H54 (cell line): Measurements from ENCODE around the gene CFLAR.

Source experiments
- DNase-seq: peaks from one replicate; pipeline ENCODE4 v3.0.0; 2011; ENCODE audit warnings: low spot score, mixed read lengths; ENCODE audit not compliant: insufficient read length
- FAIRE-seq: peaks from 3 replicates; lab custom pipeline; 2011; peaks lifted over from hg19 to GRCh38; lab: Jason Lieb, UNC
- POLR2A ChIP-seq: IDR thresholded peaks from 2 replicates; pipeline ENCODE4 v1.6.1; 2011; ENCODE audit warnings: low read depth, mild to moderate bottlenecking, low read length

CFLAR gene

GRCh38 chr2:201116115-201116958, at the start of gene CFLAR:
Gene CFLAR, plus strand, starts transcription at chr2:201116164. Its CDS starts 13,702 bp downstream, at chr2:201129866.
- DNase-seq (peak; percentile 61), FAIRE-seq (no peak)

GRCh38 chr2:201070948-201071478, 45.0 kb upstream of the CFLAR start:
- no peak for DNase-seq
- TF ChIP-seq POLR2A = no peak
- FAIRE-seq = no peak

More at GRCh38 chr2:201116115-201116958, at the start of gene CFLAR:
- peak; percentile 45; the same call in 1 of the 2 replicates for TF ChIP-seq POLR2A

GRCh38 chr2:201071479-201072200, 44.3 kb upstream of the CFLAR start, which contains the start of the genes HYCC2 and NDUFB3:
Gene HYCC2, minus strand, starts transcription at chr2:201071671. Its CDS starts 47,662 bp downstream, at chr2:201024009.
Gene NDUFB3, plus strand, starts transcription at chr2:201072001. Its CDS starts 6,882 bp downstream, at chr2:201078883.
- DNase-seq = peak; percentile 81
- peak; percentile 97 for FAIRE-seq
- TF ChIP-seq POLR2A = peak; percentile 78

- FAIRE-seq (no peak), DNase-seq (no peak)
- TF ChIP-seq POLR2A = no peak
Observed at GRCh38 chr2:201072201-201072530, 43.8 kb upstream of the CFLAR start.

GRCh38 chr2:201073071-201073470, 42.9 kb upstream of the CFLAR start:
- DNase-seq (no peak), FAIRE-seq (no peak)
- TF ChIP-seq POLR2A = no peak

GRCh38 chr2:201074996-201075395, 41.0 kb upstream of the CFLAR start:
- FAIRE-seq (no peak), DNase-seq (no peak)
- no peak for TF ChIP-seq POLR2A

GRCh38 chr2:201084863-201085262, 31.1 kb upstream of the CFLAR start:
- DNase-seq (no peak), FAIRE-seq (no peak)

GRCh38 chr2:201090574-201090973, 25.4 kb upstream of the CFLAR start:
- DNase-seq = no peak
- no peak for FAIRE-seq
- no peak for TF ChIP-seq POLR2A

More at GRCh38 chr2:201084863-201085262, 31.1 kb upstream of the CFLAR start:
- no peak for TF ChIP-seq POLR2A

- DNase-seq (no peak), FAIRE-seq (no peak)
- no peak for TF ChIP-seq POLR2A
Observed at GRCh38 chr2:201093573-201093972, 22.4 kb upstream of the CFLAR start.

GRCh38 chr2:201100497-201100896, 15.5 kb upstream of the CFLAR start:
- DNase-seq (no peak), FAIRE-seq (no peak)
- no peak for TF ChIP-seq POLR2A

- FAIRE-seq = no peak
- no peak for TF ChIP-seq POLR2A
Observed at GRCh38 chr2:201105759-201106158, 10.2 kb upstream of the CFLAR start.

GRCh38 chr2:201107624-201108023, 8.3 kb upstream of the CFLAR start:
- no peak for TF ChIP-seq POLR2A
- FAIRE-seq = no peak

More at GRCh38 chr2:201105759-201106158, 10.2 kb upstream of the CFLAR start:
- no peak for DNase-seq

GRCh38 chr2:201108341-201108740, 7.6 kb upstream of the CFLAR start:
- DNase-seq (no peak), FAIRE-seq (no peak)
- no peak for TF ChIP-seq POLR2A

More at GRCh38 chr2:201107624-201108023, 8.3 kb upstream of the CFLAR start:
- DNase-seq = no peak

- no peak for TF ChIP-seq POLR2A
- FAIRE-seq = no peak
- no peak for DNase-seq
Observed at GRCh38 chr2:201109186-201109585, 6.8 kb upstream of the CFLAR start.
